HAP-1 (cell line): ENCODE results near the gene CAMKMT.

ENCODE experiments used
- DNase-seq, 2 experiments: peaks; one replicate each; pipeline ENCODE4 v3.0.0-alpha.2; 2016 to 2020; ENCODE audit warnings: low spot score in 2 of 2
- H3K27me3 ChIP-seq: fragments of 250-450 bp; sonication (Bioruptor Pico); 2 replicates; pipeline ENCODE4 v1.5.1; 2020; ENCODE audit warnings: low read depth, mild to moderate bottlenecking, moderate library complexity
- H3K36me3 ChIP-seq: fragments of 250-450 bp; sonication (Bioruptor Pico); replicated peaks from 2 replicates; pipeline ENCODE4 v1.5.1; 2020; ENCODE audit warnings: mild to moderate bottlenecking
- H3K4me1 ChIP-seq: fragments of 250-450 bp; sonication (Bioruptor Pico); 2 replicates; pipeline ENCODE4 v1.5.1; 2020; ENCODE audit warnings: mild to moderate bottlenecking
- H3K4me3 ChIP-seq: fragments of 250-450 bp; sonication (Bioruptor Pico); 2 replicates; pipeline ENCODE4 v1.5.1; 2020; ENCODE audit warnings: mild to moderate bottlenecking, moderate library complexity
- H3K9me3 ChIP-seq: fragments of 250-450 bp; sonication (Bioruptor Pico); 2 replicates; pipeline ENCODE4 v1.5.1; 2020; ENCODE audit warnings: mild to moderate bottlenecking, moderate library complexity
- in situ Hi-C: fragments of 300-500 bp; cut with MboI; formaldehyde crosslinking; loops from 3 replicates; pipeline ENCODE4 v1.14.3; 2020; ENCODE audit warnings: low sequenced_read_pairs, inconsistent platforms, mixed read lengths

The CAMKMT gene

DNA sequence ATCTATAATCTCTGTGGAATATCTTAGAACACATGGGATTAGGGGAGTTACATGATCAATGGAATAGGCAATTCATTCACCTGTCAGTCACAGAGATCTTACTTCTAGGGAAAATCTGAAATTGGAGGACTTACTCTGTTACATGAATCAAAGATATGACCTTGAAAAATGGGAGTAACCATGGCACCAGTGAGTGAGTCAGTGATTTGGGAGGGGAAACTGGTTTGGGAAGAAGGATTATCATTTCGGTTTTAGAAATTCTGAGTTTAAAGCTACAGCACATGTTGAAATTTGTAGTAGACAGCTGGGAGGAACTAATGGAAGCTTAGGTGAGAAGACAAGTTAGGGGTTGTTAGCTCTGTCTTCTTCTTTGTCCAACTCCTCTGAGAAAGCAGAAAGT, 153.7 kb downstream of the CAMKMT start:
- no peak for DNase-seq
- Histone ChIP-seq H3K27me3 (no peaks in the 10 kb centered on the region), H3K36me3 (no peaks in the 10 kb centered on the region), H3K4me3 (no peak overlapping the region), H3K4me1 (peaks cover 10% of the 10 kb centered on the region; the same call in 1 of the 2 replicates), H3K9me3 (no peaks in the 10 kb centered on the region)
- in situ Hi-C loops = no loop called here

DNA sequence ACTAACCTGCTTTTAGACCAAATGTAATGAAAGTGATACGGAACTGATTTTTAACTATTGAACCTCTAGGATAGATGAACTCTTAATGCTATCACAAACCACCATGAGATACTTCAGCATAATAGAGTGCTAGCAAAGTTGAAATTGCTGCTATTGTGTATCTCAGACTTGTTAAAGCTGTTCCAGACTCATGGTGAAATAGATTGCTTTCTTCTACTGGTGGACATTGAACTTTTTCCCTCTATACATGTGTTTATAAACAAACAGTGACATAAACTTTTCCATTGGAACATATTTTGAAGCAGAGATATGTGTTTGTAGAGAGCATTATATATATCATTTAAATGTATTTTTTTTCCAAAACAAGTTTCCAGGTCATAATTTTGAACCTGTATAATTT, 157.3 kb downstream of the CAMKMT start:
- DNase-seq = no peak
- peaks cover 10% of the 10 kb centered on the region for H3K9me3 ChIP-seq
- in situ Hi-C loops = no loop called here
- H3K36me3 ChIP-seq = no peaks in the 10 kb centered on the region
- H3K27me3 ChIP-seq = no peaks in the 10 kb centered on the region
- peaks cover 7% of the 10 kb centered on the region; the same call in 1 of the 2 replicates for H3K4me1 ChIP-seq
- H3K4me3 ChIP-seq = no peak overlapping the region

DNA sequence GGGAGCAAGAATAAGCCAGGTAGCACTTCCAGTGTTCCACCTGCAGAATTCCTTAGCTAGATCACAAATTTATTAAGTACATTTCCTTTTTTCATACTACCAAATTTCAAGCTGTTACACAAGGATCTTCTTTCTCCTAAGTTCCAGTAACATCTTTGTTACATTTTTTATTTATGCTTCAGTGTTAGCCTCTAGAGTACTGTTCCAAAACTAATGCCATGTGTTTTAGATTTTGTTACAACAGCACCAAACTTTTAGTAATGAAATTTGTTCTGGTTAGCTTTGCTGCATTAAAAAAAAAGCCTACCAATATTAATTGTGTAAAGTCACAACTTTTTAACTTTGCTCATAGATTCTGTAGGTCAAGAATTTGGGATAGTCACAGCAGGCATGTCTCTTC, 161.1 kb downstream of the CAMKMT start:
- no peak overlapping the region for H3K4me3 ChIP-seq
- peaks cover 10% of the 10 kb centered on the region for H3K9me3 ChIP-seq
- H3K4me1 ChIP-seq = no peaks in the 10 kb centered on the region
- no peak for DNase-seq
- in situ Hi-C loops = no loop called here
- no peaks in the 10 kb centered on the region for H3K27me3 ChIP-seq
- H3K36me3 ChIP-seq = no peaks in the 10 kb centered on the region

DNA sequence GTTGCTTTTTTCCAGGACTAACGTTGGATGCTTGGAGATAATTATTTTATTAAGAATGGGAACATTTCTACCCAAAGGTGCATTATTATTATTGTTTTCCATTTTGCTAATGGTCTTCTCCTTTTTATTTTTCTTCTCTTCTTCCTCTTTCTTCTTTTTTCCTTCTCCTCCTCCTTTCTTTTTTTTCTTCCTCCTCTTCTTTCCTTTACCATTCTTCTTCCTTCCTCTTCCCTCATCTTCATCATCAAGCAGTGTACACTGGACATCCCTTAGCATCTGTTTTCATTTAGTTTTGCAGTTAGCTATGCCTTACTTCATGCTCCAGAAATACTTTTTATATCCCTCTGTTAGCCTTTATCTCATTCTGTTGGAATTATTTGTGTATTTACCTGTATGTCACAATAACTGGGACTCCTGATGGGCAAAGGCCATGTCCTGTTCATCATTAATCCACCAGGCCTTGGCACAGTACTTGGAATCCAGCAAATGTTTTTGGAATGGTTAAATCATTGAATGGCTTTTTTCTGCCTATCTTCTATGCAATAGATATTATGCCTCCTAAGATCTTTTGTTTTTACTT, 162.7 kb downstream of the CAMKMT start:
- no peaks in the 10 kb centered on the region for H3K27me3 ChIP-seq
- no peaks in the 10 kb centered on the region for H3K4me1 ChIP-seq
- no peaks in the 10 kb centered on the region for H3K36me3 ChIP-seq
- in situ Hi-C loops = no loop called here
- DNase-seq = no peak
- H3K4me3 ChIP-seq = no peak overlapping the region
- peaks cover 10% of the 10 kb centered on the region for H3K9me3 ChIP-seq

DNA sequence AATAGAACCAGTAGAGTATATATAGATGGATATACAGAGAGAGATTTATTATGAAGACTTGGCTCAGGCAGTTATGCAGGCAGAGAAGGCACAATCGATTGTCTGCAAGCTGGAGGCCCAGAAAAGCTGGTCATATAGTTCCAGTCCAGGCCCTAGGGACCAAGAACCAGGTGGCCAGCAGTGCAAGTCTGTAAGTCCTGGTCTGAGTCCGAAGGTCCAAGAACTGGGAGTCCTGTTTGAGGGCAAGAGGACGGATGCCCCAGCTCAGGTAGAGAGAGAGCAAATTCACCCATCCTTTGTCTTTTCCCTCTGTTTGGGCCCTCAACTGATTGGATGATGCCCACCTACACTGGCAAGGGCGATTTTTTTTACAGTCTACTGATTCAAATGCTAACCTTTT, 164.6 kb downstream of the CAMKMT start:
- Histone ChIP-seq H3K36me3 (no peaks in the 10 kb centered on the region), H3K4me3 (no peak overlapping the region), H3K27me3 (no peaks in the 10 kb centered on the region), H3K4me1 (no peaks in the 10 kb centered on the region), H3K9me3 (peaks cover 3% of the 10 kb centered on the region)
- DNase-seq = no peak
- in situ Hi-C loops = no loop called here

DNA sequence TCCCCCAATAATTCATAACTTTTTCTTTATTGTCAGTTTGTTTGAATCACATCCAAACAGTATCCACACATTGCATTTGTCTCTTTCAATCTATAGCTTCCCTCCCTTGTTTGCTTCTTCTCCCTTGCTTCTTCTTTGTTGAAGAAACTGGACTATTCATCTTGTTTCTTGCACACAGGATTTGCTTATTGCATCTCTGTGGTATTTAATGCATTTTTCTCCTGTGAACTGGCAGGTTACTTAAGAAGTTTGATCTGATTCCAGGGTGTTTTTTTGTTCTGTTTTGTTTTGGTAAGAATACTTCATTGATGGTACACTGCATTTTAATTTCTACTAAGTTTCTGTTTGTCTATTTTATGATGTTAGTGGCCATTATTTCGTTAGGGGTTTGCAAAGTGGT, 166.8 kb downstream of the CAMKMT start:
- Histone ChIP-seq H3K9me3 (no peaks in the 10 kb centered on the region), H3K4me1 (no peaks in the 10 kb centered on the region), H3K27me3 (no peaks in the 10 kb centered on the region), H3K36me3 (no peaks in the 10 kb centered on the region), H3K4me3 (no peak overlapping the region)
- no peak for DNase-seq
- in situ Hi-C loops = no loop called here

DNA sequence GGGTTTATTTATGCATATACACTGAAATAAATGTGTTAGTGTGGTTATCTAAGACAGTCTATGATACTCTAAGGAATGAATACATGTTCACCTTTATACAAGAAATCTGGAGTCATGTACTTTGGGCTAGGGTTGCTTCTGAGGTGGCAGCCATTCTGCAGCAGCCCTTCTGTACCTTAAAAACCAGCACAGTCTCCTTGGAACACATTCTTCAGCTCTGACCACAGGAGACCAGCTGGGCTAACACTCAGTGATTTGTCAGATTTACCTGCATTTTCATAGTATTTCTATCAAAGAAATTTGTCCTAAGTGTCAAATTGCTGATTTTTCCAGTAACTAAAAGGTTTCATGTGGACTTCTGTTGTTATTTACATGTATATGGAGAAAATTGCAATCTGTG, 167.7 kb downstream of the CAMKMT start:
- Histone ChIP-seq H3K4me3 (no peak overlapping the region), H3K9me3 (no peaks in the 10 kb centered on the region), H3K27me3 (no peaks in the 10 kb centered on the region), H3K4me1 (0 out of 2 replicates have a peak, but pooled peaks cover under 1% of the 10 kb centered on the region), H3K36me3 (no peaks in the 10 kb centered on the region)
- DNase-seq = no peak
- in situ Hi-C loops = no loop called here

DNA sequence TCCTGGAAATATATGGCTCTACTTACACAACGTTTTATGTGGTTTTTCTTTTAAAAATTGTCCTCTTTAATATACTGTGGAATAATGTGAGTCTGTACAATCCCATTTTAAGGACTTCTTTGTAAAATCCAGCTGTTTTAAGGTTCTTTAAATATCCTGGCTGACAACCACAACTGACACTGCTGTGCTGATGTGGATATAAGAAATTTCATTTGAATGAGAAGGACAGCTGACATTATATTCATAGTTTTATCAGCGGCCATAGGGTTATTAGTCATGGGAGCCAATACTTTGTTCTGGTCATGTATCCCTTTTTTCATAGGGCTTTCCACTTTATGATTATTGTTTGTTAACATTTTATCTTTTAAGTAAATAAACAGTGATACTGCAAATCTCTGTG, 169.5 kb downstream of the CAMKMT start:
- Histone ChIP-seq H3K4me1 (peaks cover 6% of the 10 kb centered on the region; the same call in 1 of the 2 replicates), H3K27me3 (no peaks in the 10 kb centered on the region), H3K4me3 (no peak overlapping the region), H3K36me3 (no peaks in the 10 kb centered on the region), H3K9me3 (no peaks in the 10 kb centered on the region)
- in situ Hi-C loops = no loop called here
- no peak for DNase-seq

DNA sequence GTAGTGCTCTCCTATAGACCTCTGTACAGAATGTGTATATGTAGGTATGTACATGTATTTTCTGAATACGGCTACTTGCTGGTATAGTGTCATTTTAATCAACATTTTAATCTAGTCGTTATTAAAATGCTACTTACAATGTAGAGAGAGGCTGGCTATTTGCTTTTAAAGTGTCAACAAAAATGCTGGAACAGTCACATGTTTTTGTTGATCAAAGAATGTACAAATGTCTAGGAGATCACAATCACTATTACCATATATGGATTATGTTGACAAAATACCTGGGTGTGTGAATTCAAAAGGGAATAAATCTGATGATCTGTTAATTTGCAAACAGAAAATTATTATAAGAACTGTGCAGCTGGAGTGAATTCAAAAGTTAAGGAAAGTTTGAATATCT, 170.3 kb downstream of the CAMKMT start:
- DNase-seq = no peak
- no peaks in the 10 kb centered on the region for H3K27me3 ChIP-seq
- in situ Hi-C loops = no loop called here
- H3K36me3 ChIP-seq = no peaks in the 10 kb centered on the region
- peaks cover 6% of the 10 kb centered on the region; the same call in 1 of the 2 replicates for H3K4me1 ChIP-seq
- H3K4me3 ChIP-seq = no peak overlapping the region
- no peaks in the 10 kb centered on the region for H3K9me3 ChIP-seq

DNA sequence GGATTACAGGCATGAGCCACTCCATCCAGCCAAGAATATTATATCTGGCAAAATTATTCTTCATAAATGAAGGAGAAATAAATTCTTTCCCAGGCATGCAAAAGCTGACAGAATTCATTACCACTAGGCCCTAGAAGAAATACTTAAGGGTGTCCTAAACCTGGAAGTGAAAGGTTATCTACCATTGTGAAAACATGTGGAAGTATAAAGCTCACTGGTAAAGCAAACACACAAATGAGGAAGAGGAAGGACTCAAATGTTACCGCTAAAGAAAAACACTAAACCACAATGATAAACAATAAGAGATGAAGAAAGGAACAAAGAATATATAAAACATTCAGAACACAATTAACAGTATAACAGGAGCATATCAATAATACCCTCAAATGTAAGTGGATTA, 171.8 kb downstream of the CAMKMT start:
- in situ Hi-C loops = no loop called here

DNA sequence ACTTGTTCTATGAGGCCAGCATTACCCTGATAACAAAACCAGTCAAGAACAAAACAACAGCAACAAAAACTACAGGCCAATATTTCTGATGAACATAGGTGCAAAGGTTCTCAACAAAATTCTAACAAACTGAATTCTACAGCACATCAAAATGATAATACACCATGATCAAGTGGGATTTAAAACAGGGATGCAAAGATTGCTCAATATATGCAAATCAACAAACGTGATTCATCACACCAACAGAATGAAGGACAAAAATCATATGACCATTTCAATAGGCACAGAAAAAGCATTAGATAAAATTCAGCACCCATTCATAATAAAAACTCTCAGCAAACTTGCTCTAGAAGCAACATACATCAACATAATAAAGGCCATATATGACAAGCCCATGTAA, 173.6 kb downstream of the CAMKMT start:
- H3K9me3 ChIP-seq = no peaks in the 10 kb centered on the region
- H3K4me3 ChIP-seq = no peak overlapping the region
- peaks cover 6% of the 10 kb centered on the region; the same call in 1 of the 2 replicates for H3K4me1 ChIP-seq
- DNase-seq = peak in 1 of 2 experiments; percentile 44
- H3K36me3 ChIP-seq = no peaks in the 10 kb centered on the region
- in situ Hi-C loops = no loop called here
- no peaks in the 10 kb centered on the region for H3K27me3 ChIP-seq

More for the DNA sequence above, 171.8 kb downstream of the CAMKMT start:
- H3K4me1 ChIP-seq = peaks cover 6% of the 10 kb centered on the region; the same call in 1 of the 2 replicates
- H3K27me3 ChIP-seq = no peaks in the 10 kb centered on the region
- no peaks in the 10 kb centered on the region for H3K36me3 ChIP-seq
- DNase-seq = no peak
- no peak overlapping the region for H3K4me3 ChIP-seq
- no peaks in the 10 kb centered on the region for H3K9me3 ChIP-seq

DNA sequence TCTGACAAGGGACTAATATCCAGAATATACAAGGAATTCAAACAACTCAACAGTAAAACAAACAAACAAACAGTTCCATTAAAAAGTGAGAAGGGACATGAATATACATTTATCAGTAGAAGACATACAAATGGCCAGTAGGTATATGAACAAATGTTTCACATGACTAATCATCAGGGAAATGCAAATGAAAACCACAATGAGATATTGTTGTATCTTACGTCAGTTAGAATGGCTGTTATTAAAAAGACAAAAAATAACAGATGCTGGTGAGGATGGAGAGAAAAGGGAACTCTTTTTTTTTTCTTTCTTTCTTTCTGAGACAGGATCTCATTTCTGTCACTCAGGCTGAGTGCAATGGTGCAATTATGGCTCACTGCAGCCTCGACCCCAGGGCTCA, 175.5 kb downstream of the CAMKMT start:
- Histone ChIP-seq H3K4me1 (peaks cover 6% of the 10 kb centered on the region; the same call in 1 of the 2 replicates), H3K27me3 (no peaks in the 10 kb centered on the region), H3K9me3 (no peaks in the 10 kb centered on the region), H3K4me3 (no peak overlapping the region), H3K36me3 (no peaks in the 10 kb centered on the region)
- no peak for DNase-seq
- in situ Hi-C loops = no loop called here

DNA sequence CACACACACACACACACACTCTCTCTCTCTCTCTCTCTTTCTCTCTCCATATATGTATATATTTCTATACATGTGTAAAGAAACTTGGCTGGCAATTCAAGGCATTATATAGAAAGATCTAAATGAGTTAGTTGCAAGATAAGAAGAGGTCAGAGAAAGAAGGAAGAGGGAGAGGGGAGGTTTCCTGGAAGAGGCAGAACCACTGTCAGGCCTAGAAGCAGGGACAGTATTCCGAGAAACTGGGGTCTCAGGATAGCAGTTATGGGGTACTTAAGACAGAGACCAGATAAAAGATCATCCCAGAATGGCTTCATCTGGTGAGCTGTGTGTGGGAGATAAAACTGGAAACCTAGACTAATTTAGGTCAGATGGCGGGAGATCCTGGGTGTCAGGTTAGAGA, 180.8 kb downstream of the CAMKMT start:
- no peak for DNase-seq
- H3K36me3 ChIP-seq = no peaks in the 10 kb centered on the region
- H3K27me3 ChIP-seq = no peaks in the 10 kb centered on the region
- no peaks in the 10 kb centered on the region for H3K9me3 ChIP-seq
- no peak overlapping the region for H3K4me3 ChIP-seq
- in situ Hi-C loops = no loop called here
- peaks cover 11% of the 10 kb centered on the region for H3K4me1 ChIP-seq

DNA sequence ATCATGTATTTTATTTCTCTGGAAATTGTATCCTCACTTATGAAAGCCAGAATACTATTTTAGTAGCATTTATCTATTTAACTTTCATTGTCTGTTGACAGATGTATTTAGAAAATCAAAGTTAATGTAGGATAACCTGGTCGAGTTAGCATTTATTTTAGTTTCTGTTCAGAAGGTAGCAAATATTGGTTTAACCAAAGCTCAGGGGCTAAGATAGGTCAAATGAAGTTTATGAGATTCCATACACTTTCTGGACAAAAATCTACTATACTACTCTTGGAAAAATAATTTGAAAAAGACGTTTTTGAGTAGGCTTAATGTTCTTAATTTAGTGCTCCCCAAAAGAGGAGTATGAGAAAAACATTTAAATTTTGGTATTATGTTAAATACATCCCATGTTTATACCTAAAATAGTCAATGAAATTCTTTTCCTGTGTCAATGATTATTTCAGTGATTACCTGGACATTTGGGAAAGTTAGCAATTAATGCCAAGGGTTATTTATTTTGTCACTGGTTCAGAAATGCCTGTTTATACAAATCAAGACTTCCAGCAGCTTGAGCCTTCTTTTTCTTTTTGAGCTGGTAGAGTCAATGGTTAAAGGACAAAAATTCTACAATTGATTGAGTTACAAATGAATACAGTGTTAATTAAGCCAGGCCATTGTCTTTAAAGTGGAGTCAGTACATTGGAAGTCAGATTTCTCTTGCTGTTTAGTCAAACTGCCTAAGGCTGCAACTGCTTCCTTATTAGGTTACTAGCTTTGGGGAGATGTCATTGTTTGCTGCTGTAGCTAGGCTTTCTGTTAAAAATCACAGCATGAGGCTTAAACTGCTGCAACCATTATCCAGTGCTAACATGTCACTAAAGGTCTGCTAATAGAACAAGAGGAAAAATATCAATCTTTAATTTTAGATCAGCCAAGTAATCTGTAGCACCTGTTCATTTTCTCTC, 182.3 kb downstream of the CAMKMT start:
- peaks cover 26% of the 10 kb centered on the region for H3K4me1 ChIP-seq
- no peaks in the 10 kb centered on the region for H3K27me3 ChIP-seq
- DNase-seq = peak; percentile 33 to 66

More for the DNA sequence above, 182.3 kb downstream of the CAMKMT start:
- in situ Hi-C loops = no loop called here
- H3K9me3 ChIP-seq = no peaks in the 10 kb centered on the region
- no peak overlapping the region for H3K4me3 ChIP-seq
- no peaks in the 10 kb centered on the region for H3K36me3 ChIP-seq
